CD14-positive monocyte (primary cell): ENCODE measurements around the gene KIAA0232. TPM values are rescaled to one million over a fixed set of nuclear protein-coding genes. Genes with fewer than 3 reads are reported as not detected.

Source experiments
- DNase-seq, 3 donors: peaks; one replicate each; pipeline ENCODE4 v3.0.0-alpha.2; 2011 to 2022
- H2AFZ ChIP-seq: 2 replicates; pipeline ENCODE4 v1.6.0; 2012; ENCODE audit warnings: mild to moderate bottlenecking, low read depth, low read length, inconsistent platforms; ENCODE audit not compliant: insufficient read depth, poor library complexity, severe bottlenecking
- H3K27ac ChIP-seq, 2 donors: 1 replicate in 1 of 2; 2 replicates in 1 of 2; pipeline ENCODE4 v1.5.1; 2012 to 2013; ENCODE audit warnings: low read length in 2 of 2, control low read depth in 1 of 2, inconsistent platforms in 1 of 2, low read depth in 1 of 2, mild to moderate bottlenecking in 1 of 2
- H3K27me3 ChIP-seq, 2 donors: one replicate each; pipeline versions ENCODE4 v1.6.0 to v1.6.1; 2011 to 2013; ENCODE audit warnings: low read length in 2 of 2; ENCODE audit not compliant: control insufficient read depth in 2 of 2, insufficient read depth in 2 of 2
- H3K36me3 ChIP-seq, 2 donors: replicated peaks in 1 of 2; 1 replicate in 1 of 2; 2 replicates in 1 of 2; pipeline versions ENCODE4 v1.5.1 to v1.6.1; 2012 to 2013; ENCODE audit warnings: low read length in 2 of 2, control low read depth in 1 of 2, inconsistent platforms in 1 of 2, mild to moderate bottlenecking in 1 of 2; ENCODE audit not compliant: insufficient read depth in 2 of 2, control insufficient read depth in 1 of 2
- H3K4me1 ChIP-seq, 2 donors: 1 replicate in 1 of 2; 2 replicates in 1 of 2; pipeline versions ENCODE4 v1.5.1 to v1.6.1; 2012 to 2013; ENCODE audit warnings: low read length in 2 of 2, control low read depth in 1 of 2, inconsistent platforms in 1 of 2, mild to moderate bottlenecking in 1 of 2, moderate library complexity in 1 of 2; ENCODE audit not compliant: insufficient read depth in 2 of 2, control insufficient read depth in 1 of 2
- H3K4me2 ChIP-seq: replicated peaks from 2 replicates; pipeline ENCODE3; 2012; ENCODE audit warnings: low read length, moderate library complexity, mild to moderate bottlenecking; ENCODE audit not compliant: poor library complexity, severe bottlenecking; ENCODE audit errors: extremely low read depth
- H3K4me3 ChIP-seq, 3 experiments: fragments of 200-600 bp in 1 of 3; sonication (generic) in 1 of 3; replicated peaks in 1 of 3; 1 replicate in 2 of 3; 2 replicates in 1 of 3; pipeline ENCODE4 v1.5.1; 2011 to 2013; ENCODE audit warnings: low read length in 3 of 3, mild to moderate bottlenecking in 3 of 3, control low read depth in 2 of 3, low read depth in 2 of 3, inconsistent platforms in 1 of 3, moderate library complexity in 1 of 3
- H3K79me2 ChIP-seq: 2 replicates; pipeline ENCODE4 v1.6.0; 2012; ENCODE audit warnings: mild to moderate bottlenecking, control low read depth, inconsistent platforms, low read length, moderate library complexity; ENCODE audit not compliant: insufficient read depth
- H3K9ac ChIP-seq: 2 replicates; pipeline ENCODE4 v1.6.0; 2017; ENCODE audit warnings: low read length, mild to moderate bottlenecking; ENCODE audit not compliant: insufficient read depth, poor library complexity, severe bottlenecking
- H3K9me3 ChIP-seq, 2 donors: replicated peaks in 1 of 2; 1 replicate in 1 of 2; 2 replicates in 1 of 2; pipeline versions ENCODE4 v1.5.1 to v1.6.1; 2012 to 2013; ENCODE audit warnings: low read length in 2 of 2, control low read depth in 1 of 2; ENCODE audit not compliant: control insufficient read depth in 1 of 2, insufficient read depth in 1 of 2
- H4K20me1 ChIP-seq: 2 replicates; pipeline ENCODE4 v1.6.0; 2012; ENCODE audit warnings: mild to moderate bottlenecking, low read length, control low read depth, moderate library complexity; ENCODE audit not compliant: insufficient read depth
- H3K27ac Mint-ChIP-seq, 7 donors: one replicate each; pipeline ENCODE4 v1.8.0; 2020; ENCODE audit warnings: mild to moderate bottlenecking in 7 of 7, mixed read lengths in 7 of 7, moderate library complexity in 6 of 7, inconsistent platforms in 2 of 7
- H3K27me3 Mint-ChIP-seq, 3 donors: one replicate each; pipeline ENCODE4 v1.8.0; 2021 to 2022; ENCODE audit warnings: low read depth in 3 of 3, mild to moderate bottlenecking in 3 of 3, mixed read lengths in 3 of 3, moderate library complexity in 3 of 3, inconsistent platforms in 1 of 3
- H3K36me3 Mint-ChIP-seq, 2 donors: one replicate each; pipeline ENCODE4 v1.8.0; 2020; ENCODE audit warnings: mixed read lengths in 2 of 2, inconsistent platforms in 1 of 2, mild to moderate bottlenecking in 1 of 2
- H3K4me1 Mint-ChIP-seq: one replicate; pipeline ENCODE4 v1.8.0; 2020; ENCODE audit warnings: mild to moderate bottlenecking, mixed read lengths
- H3K4me3 Mint-ChIP-seq, 2 donors: one replicate each; pipeline ENCODE4 v1.8.0; 2020; ENCODE audit warnings: mild to moderate bottlenecking in 2 of 2, mixed read lengths in 2 of 2, moderate library complexity in 1 of 2
- H3K9me3 Mint-ChIP-seq, 7 donors: one replicate each; pipeline ENCODE4 v1.8.0; 2020 to 2022; ENCODE audit warnings: mixed read lengths in 7 of 7, mild to moderate bottlenecking in 6 of 7, moderate library complexity in 6 of 7, inconsistent platforms in 2 of 7
- WGBS: methylation state at CpG from one replicate; pipeline ENCODE4 v1.1.5; 2013; ENCODE audit warnings: missing lambda C conversion rate; ENCODE audit not compliant: insufficient coverage; 5-methylcytosine and 5-hydroxymethylcytosine counted together
- intact Hi-C, 2 donors: fragments of 100-400 bp; cut with micrococcal nuclease; formaldehyde crosslinking; loops; one replicate each; pipeline versions ENCODE4 v1.15.0 to v1.15.1; 2023
- polyA plus RNA-seq, 3 donors: library from polyadenylated mRNA; depleted of rRNA in 1 of 3; unstranded in 2 of 3; stranded (reverse) in 1 of 3; fragments of 300-500 nt in 2 of 3; fragments of >200 nt in 1 of 3; fragmentation: Illumina TruSeq in 2 of 3; gene quantifications; 1 replicate in 2 of 3; 2 replicates in 1 of 3; pipeline ENCODE4 v1.2.3, GENCODE V29; 2012 to 2021
- TF ChIP-seq, protein P1 (sequence below): fragments of 200-600 bp; IDR thresholded peaks from one replicate; pipeline ENCODE4 v1.8.0; 2022; ENCODE audit warnings: antibody characterized with exemption, mild to moderate bottlenecking

KIAA0232 gene
- polyA plus RNA-seq, 3 donors: 12.3 to 27.3 (median 20.6) TPM

DNA sequence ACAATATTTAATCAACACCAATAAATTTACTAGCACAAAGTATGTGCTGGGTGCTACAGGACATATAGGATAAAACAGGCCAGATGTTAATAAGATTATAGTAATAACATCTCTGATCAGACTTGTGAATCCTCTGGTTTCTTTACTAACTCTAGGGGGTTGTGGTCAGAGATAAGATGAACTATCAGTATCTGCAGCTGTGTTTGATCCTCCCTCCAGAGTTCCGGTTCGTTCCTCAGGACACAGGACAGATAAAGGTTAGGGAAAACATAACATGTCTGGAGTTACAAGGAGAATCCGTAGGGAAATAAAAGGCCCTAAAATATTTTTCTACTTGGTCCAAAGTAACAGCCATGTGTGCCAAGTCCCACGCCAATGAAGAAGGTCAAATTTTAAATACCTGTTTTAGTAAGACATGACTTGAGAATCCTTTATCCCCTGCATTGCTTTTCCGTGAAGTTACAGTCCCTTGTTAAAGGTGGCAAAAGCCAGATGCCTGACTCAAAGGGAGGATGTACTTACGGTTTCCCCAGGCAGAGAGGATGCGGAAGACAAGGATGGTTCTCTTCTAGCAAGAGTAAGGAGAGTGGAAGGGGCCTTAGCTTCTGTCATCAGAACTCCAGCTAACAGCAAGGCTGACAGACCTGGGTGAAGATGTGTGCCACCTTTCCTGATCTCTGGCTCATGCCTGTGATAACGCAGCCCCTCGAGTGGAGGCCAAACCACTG is 44.4 kb downstream of the KIAA0232 start:
- H3K36me3 ChIP-seq: peaks cover 47 to 77% of the 10 kb centered on the region in 2 donors
- no peaks in the 10 kb centered on the region for H3K9me3 ChIP-seq
- 97% methylated on average over 6 of the region's 9 CpGs for whole genome bisulfite sequencing
- peaks cover 56 to 72% of the 10 kb centered on the region in 2 donors for H3K36me3 Mint-ChIP-seq
- no peaks in the 10 kb centered on the region for H3K4me1 Mint-ChIP-seq
- TF ChIP-seq, protein P1, sequence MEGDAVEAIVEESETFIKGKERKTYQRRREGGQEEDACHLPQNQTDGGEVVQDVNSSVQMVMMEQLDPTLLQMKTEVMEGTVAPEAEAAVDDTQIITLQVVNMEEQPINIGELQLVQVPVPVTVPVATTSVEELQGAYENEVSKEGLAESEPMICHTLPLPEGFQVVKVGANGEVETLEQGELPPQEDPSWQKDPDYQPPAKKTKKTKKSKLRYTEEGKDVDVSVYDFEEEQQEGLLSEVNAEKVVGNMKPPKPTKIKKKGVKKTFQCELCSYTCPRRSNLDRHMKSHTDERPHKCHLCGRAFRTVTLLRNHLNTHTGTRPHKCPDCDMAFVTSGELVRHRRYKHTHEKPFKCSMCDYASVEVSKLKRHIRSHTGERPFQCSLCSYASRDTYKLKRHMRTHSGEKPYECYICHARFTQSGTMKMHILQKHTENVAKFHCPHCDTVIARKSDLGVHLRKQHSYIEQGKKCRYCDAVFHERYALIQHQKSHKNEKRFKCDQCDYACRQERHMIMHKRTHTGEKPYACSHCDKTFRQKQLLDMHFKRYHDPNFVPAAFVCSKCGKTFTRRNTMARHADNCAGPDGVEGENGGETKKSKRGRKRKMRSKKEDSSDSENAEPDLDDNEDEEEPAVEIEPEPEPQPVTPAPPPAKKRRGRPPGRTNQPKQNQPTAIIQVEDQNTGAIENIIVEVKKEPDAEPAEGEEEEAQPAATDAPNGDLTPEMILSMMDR: no peak
- peak overlapping the region in 4 of 7 donors; percentile 11 to 87 (median 64) for H3K27ac Mint-ChIP-seq
- H3K79me2 ChIP-seq: peaks cover 74% of the 10 kb centered on the region
- no peaks in the 10 kb centered on the region for H3K27me3 Mint-ChIP-seq
- peak overlapping the region in 1 of 2 donors; percentile 27 for H3K27ac ChIP-seq
- peaks cover 86% of the 10 kb centered on the region for H4K20me1 ChIP-seq
- no peak overlapping the region for H3K4me3 ChIP-seq
- DNase-seq: no peak
- no peaks in the 10 kb centered on the region for H3K27me3 ChIP-seq
- peaks cover 0 to 1% (median 0%) of the 10 kb centered on the region in 7 donors for H3K9me3 Mint-ChIP-seq
- H3K4me1 ChIP-seq: no peaks in the 10 kb centered on the region
- intact Hi-C loops: no loop called here
- no peak overlapping the region for H3K4me3 Mint-ChIP-seq
- no peak overlapping the region for H3K4me2 ChIP-seq
- no peak overlapping the region for H2AFZ ChIP-seq
- no peak overlapping the region for H3K9ac ChIP-seq

DNA sequence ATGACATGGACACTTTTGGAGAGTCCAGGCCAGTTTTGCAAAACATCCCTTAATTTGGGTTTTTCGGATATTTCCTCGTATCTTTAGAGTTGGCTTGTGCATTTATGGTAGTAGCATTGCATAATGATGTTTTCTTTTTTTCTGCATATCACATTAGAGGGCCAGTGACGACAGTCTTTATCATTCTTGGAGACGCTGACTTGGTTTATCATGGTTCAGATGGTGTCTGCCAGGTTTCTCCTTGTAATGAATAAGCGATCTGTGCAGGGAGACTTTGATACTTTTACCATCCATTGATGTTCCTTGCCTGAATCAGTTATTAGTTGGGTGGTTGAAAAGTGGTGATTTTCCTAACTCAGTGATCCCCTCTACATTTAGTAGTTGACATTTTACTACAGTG is 46.6 kb downstream of the KIAA0232 start:
- H3K9me3 ChIP-seq: no peaks in the 10 kb centered on the region
- no peaks in the 10 kb centered on the region for H3K27me3 ChIP-seq
- Mint-ChIP-seq H3K9me3 (no peaks in the 10 kb centered on the region), H3K27me3 (no peaks in the 10 kb centered on the region), H3K36me3 (peaks cover 69 to 89% of the 10 kb centered on the region in 2 donors), H3K4me3 (no peak overlapping the region), H3K4me1 (no peaks in the 10 kb centered on the region), H3K27ac (no peak overlapping the region)
- peaks cover 63 to 95% of the 10 kb centered on the region in 2 donors for H3K36me3 ChIP-seq
- H3K4me1 ChIP-seq: no peaks in the 10 kb centered on the region
- TF ChIP-seq, protein P1: no peak
- H2AFZ ChIP-seq: no peak overlapping the region
- no peak overlapping the region for H3K9ac ChIP-seq
- intact Hi-C loops: no loop called here
- no peak overlapping the region for H3K4me2 ChIP-seq
- H3K4me3 ChIP-seq: no peak overlapping the region
- H3K79me2 ChIP-seq: peaks cover 64% of the 10 kb centered on the region
- 100% methylated on average over 2 of the region's 5 CpGs for WGBS
- no peak for DNase-seq
- H4K20me1 ChIP-seq: peaks cover 94% of the 10 kb centered on the region
- peak overlapping the region in 1 of 2 donors; percentile 24 for H3K27ac ChIP-seq
